Common myeloid progenitor, CD34-positive (primary cell): ENCODE results near the gene COL4A3.
"Not testable (repeated sequence)": the region's sequence is repeated elsewhere in the genome, so short reads cannot be mapped to it uniquely, and the experiment has no call there.

Source experiments
- CTCF ChIA-PET: fragments of 350-600 bp; sonication (Branson Sonifier 250); formaldehyde crosslinking; loops from one replicate; lab custom pipeline; 2021; ENCODE audit warnings: antibody characterized with exemption; lab: Charles Lee
- POLR2A ChIA-PET: fragments of 350-600 bp; sonication (Branson Sonifier 250); formaldehyde crosslinking; loops from one replicate; lab custom pipeline; 2021; ENCODE audit warnings: antibody characterized with exemption; lab: Charles Lee
- DNase-seq, 3 donors: peaks; one replicate each; pipeline versions ENCODE4 v3.0.0 to v3.0.0-alpha.2; 2013
- H3K27ac ChIP-seq, 2 experiments: 1 replicate in 1 of 2; 2 replicates in 1 of 2; pipeline ENCODE4 v1.7.0; 2013; ENCODE audit warnings: inconsistent platforms in 2 of 2, low read length in 2 of 2, mild to moderate bottlenecking in 2 of 2, low read depth in 1 of 2, moderate library complexity in 1 of 2; ENCODE audit not compliant: severe bottlenecking in 2 of 2, insufficient read depth in 1 of 2, poor library complexity in 1 of 2
- H3K27me3 ChIP-seq, 5 experiments: replicated peaks in 2 of 5; 1 replicate in 3 of 5; 2 replicates in 2 of 5; pipeline versions ENCODE4 v1.6.1 to v1.7.0; 2013; ENCODE audit warnings: low read length in 4 of 5, mild to moderate bottlenecking in 2 of 5, moderate library complexity in 2 of 5, inconsistent platforms in 1 of 5; ENCODE audit not compliant: insufficient read depth in 5 of 5, control insufficient read depth in 4 of 5
- H3K36me3 ChIP-seq, 4 experiments: 1 replicate in 2 of 4; 2 replicates in 2 of 4; pipeline versions ENCODE4 v1.6.1 to v1.7.0; 2013; ENCODE audit warnings: low read length in 3 of 4, control low read depth in 1 of 4, mild to moderate bottlenecking in 1 of 4; ENCODE audit not compliant: control insufficient read depth in 4 of 4, insufficient read depth in 4 of 4
- H3K4me1 ChIP-seq, 4 experiments: 1 replicate in 3 of 4; 2 replicates in 1 of 4; pipeline versions ENCODE4 v1.6.1 to v1.7.1; 2013; ENCODE audit warnings: low read length in 3 of 4, mild to moderate bottlenecking in 3 of 4, control low read depth in 1 of 4, inconsistent platforms in 1 of 4, moderate library complexity in 1 of 4; ENCODE audit not compliant: control insufficient read depth in 4 of 4, insufficient read depth in 4 of 4; ENCODE audit errors: control extremely low read depth in 1 of 4
- H3K4me3 ChIP-seq, 7 experiments: 1 replicate in 4 of 7; 2 replicates in 3 of 7; pipeline versions ENCODE4 v1.5.1 to v1.7.0; 2013; ENCODE audit warnings: mild to moderate bottlenecking in 7 of 7, low read length in 6 of 7, moderate library complexity in 6 of 7, inconsistent platforms in 2 of 7, low read depth in 2 of 7, control low read depth in 1 of 7; ENCODE audit not compliant: insufficient read depth in 4 of 7, control insufficient read depth in 1 of 7; ENCODE audit errors: extremely low read depth in 1 of 7
- H3K9me3 ChIP-seq, 5 experiments: 1 replicate in 4 of 5; 2 replicates in 1 of 5; pipeline versions ENCODE4 v1.6.1 to v1.7.1; 2013; ENCODE audit warnings: low read length in 4 of 5, mild to moderate bottlenecking in 2 of 5, inconsistent platforms in 1 of 5, low read depth in 1 of 5, moderate library complexity in 1 of 5; ENCODE audit not compliant: control insufficient read depth in 4 of 5, insufficient read depth in 2 of 5; ENCODE audit errors: control extremely low read depth in 1 of 5
- WGBS: methylation state at CpG from one replicate; pipeline ENCODE4 v1.1.5; 2013; ENCODE audit not compliant: insufficient coverage; 5-methylcytosine and 5-hydroxymethylcytosine counted together

COL4A3 gene

DNA sequence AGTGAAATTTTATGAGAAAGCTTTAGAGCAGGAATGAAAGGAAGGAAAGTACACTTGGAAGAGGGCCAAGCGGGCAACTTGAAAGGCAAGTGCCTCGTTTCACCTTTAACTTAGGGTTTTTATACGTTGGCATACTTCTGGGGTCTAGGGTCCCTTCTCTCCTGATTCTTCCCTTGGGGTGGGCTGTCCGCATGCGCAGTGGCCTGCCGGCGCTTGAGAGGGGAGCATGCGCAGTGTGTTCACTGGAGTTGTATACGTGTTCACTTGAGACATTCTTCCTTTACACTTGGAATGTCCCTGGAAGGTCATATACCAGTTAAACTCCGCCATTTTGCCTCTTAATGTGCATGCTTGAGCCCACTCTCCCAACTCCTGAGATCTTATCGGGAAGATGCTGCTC is 7.4 kb downstream of the COL4A3 start:
- H3K4me1 ChIP-seq, H3K27ac ChIP-seq, H3K36me3 ChIP-seq, CTCF ChIA-PET, H3K4me3 ChIP-seq, H3K27me3 ChIP-seq, H3K9me3 ChIP-seq, DNase-seq, POLR2A ChIA-PET: not testable (repeated sequence)
- 93% methylated on average over 11 of the region's 11 CpGs for WGBS

DNA sequence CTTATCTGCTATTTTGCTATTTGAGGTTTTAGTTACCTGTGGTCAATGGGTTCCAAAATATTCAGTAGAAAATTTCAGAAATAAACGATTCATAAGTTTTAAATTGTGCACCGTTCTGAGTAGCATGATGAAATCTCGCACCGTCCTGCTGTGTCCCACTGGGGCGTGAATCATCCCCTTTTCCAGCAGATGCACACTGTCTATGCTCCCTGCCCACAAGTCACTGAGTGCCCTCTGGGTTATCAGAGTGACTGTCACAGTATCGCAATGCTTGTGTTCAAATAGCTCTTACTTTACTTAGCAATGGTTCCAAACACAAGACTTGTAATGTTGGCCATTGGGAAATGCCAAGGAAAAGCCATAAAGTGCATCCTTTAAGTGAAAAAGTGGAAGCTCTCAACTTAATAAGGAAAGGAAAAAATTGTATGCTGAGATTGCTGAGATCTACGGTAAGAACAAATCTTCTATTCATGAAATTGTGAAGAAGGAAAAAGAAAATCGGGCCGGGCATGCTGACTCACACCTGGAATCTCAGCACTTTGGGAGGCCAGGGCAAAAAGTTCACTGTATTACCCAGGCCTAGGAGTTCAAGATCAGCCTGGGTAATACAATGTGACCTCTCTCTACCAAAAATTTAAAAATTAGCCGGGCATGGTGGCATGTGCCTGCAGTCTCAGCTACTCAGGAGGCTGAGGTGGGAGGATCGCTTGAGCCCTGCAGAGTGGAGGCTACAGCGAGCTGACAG is 13.3 kb downstream of the COL4A3 start:
- 95% methylated on average over 11 of the region's 12 CpGs for WGBS
- no peaks in the 10 kb centered on the region for H3K4me1 ChIP-seq
- H3K4me3 ChIP-seq = no peak overlapping the region
- ChIA-PET CTCF (no interaction called here), POLR2A (no interaction called here)
- H3K27me3 ChIP-seq = peaks cover 0 to 3% (median 0%) of the 10 kb centered on the region in 5 experiments
- no peak overlapping the region for H3K27ac ChIP-seq
- no peak for DNase-seq
- no peaks in the 10 kb centered on the region for H3K9me3 ChIP-seq
- H3K36me3 ChIP-seq = no peaks in the 10 kb centered on the region

DNA sequence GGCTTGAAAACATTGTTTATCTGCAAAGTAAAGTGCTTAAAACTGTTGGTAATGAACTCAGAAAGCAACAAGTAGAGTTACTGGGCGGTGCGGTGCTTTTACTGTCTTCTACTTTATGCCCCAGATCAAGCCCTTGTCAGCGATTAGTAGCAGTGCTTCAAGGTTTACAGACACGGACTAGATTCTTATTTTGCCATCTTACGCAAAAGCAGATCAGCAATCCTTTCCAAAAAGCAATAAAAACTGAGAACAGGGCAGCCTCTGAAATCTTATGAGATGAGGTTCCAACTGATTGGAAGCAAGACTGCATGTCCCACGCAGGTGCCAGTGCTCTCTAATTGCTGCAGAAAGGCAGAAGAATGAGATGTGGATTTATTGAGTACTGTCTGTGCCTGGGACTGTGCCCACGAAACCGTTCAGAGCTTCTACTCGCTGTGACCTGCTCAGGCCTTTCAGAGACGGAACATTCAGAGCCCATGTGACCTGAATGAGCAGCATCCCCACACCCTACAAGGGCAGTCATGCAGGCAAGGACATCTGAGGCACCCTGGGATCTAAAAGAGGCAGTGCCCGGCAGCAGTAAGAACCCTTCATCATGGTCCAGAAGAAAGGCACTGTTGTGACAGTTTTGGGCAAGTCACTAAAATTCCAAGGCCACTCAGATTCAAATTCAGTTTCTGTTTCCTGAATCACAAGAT is 15.7 kb downstream of the COL4A3 start:
- CTCF ChIA-PET = no interaction called here
- H3K27ac ChIP-seq = no peak overlapping the region
- POLR2A ChIA-PET = no interaction called here
- no peak for DNase-seq
- no peaks in the 10 kb centered on the region for H3K9me3 ChIP-seq
- H3K36me3 ChIP-seq = no peaks in the 10 kb centered on the region
- 92% methylated on average over 7 of the region's 11 CpGs for WGBS
- H3K4me3 ChIP-seq = no peak overlapping the region
- no peaks in the 10 kb centered on the region for H3K4me1 ChIP-seq
- peaks cover 0 to 3% (median 0%) of the 10 kb centered on the region in 5 experiments for H3K27me3 ChIP-seq

DNA sequence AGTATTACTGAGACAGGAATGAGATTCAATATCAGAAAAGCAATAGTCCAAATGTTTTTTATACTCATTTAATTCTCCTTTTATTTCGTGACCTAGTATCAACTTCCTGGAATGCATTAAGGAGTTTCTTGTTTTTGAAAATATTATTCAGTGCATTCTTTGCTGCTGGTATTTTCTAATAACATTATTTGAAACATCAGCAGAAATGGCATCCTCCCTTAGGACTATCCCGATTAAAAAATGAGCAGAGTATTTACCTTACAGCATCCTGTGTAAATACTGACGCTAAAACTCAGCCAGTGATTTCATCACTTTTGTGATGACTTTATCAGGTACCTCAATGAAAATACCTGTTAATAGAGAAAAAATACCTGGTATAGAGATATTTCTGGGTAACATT is 16.3 kb downstream of the COL4A3 start:
- Histone ChIP-seq H3K9me3 (no peaks in the 10 kb centered on the region), H3K27ac (no peak overlapping the region), H3K27me3 (peaks cover 0 to 3% (median 0%) of the 10 kb centered on the region in 5 experiments), H3K4me3 (no peak overlapping the region), H3K4me1 (no peaks in the 10 kb centered on the region), H3K36me3 (no peaks in the 10 kb centered on the region)
- CTCF ChIA-PET = no interaction called here
- POLR2A ChIA-PET = no interaction called here
- no peak for DNase-seq
- no CpG with 5 or more reads among the region's 3 CpGs for WGBS

DNA sequence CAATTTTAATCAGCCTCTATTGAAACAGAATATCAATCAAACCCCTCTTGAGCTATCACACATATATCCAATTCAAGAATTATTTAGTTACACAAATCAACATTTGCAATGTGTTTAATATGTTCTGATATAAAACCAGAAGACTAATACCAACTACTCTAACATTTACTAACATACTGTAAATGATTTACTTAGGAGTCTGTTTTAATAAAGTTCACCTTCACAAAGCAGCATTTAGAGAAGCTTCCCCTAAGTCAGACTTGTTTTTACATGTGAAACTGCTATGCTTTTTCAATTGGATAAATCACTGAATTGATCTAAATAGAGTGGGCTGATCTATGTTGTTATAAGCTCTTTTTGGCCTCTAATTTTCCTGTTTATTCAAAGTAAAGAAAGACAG is 18.3 kb downstream of the COL4A3 start:
- Histone ChIP-seq H3K4me1 (no peaks in the 10 kb centered on the region), H3K4me3 (no peak overlapping the region), H3K27me3 (peaks cover 0 to 7% (median 0%) of the 10 kb centered on the region in 5 experiments), H3K36me3 (no peaks in the 10 kb centered on the region), H3K27ac (no peak overlapping the region), H3K9me3 (no peaks in the 10 kb centered on the region)
- ChIA-PET POLR2A (no interaction called here), CTCF (no interaction called here)
- no peak for DNase-seq

DNA sequence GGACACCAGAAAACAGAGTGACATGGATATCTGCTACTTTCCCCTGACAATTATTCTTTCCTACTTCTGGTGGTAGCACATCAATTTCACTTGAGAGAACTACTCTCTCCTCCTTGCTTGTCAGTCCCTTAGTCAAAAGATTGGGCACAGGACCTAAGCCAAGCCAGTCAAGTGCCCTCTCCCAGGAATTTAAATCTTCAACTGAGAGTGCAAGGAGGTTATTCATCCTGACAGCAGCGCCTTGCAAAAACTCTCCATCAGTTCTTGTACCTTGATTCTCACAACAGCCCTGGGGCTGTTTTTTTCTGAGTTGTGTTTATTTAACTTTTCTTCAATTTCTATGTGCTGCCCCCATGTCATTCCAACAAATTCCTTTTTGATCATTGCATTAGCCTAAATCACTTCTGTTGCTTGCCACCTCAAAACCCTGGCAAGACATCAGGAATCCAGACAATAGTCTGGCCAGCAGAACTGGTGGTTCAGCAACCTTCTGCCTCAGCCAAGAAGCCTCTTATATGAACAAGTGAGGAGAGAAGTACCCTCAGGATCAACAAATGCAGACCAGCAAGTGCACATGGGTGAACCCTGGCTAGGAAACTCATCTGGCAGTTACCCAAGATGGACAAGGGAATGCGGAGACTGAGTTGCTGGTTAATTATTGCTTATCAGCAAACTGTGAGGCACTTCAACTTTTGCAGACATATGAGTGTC is 19.4 kb downstream of the COL4A3 start:
- DNase-seq = no peak

More for the DNA sequence above, 19.4 kb downstream of the COL4A3 start:
- no peaks in the 10 kb centered on the region for H3K36me3 ChIP-seq
- no peaks in the 10 kb centered on the region for H3K4me1 ChIP-seq
- H3K27me3 ChIP-seq = peaks cover 0 to 8% (median 0%) of the 10 kb centered on the region in 5 experiments
- H3K9me3 ChIP-seq = no peaks in the 10 kb centered on the region
- ChIA-PET POLR2A (no interaction called here), CTCF (no interaction called here)
- 100% methylated on average over 1 of the region's 2 CpGs for WGBS
- H3K27ac ChIP-seq = no peak overlapping the region
- H3K4me3 ChIP-seq = no peak overlapping the region
